Breast epithelium (tissue), 4 donors: ENCODE measurements around the gene PLXNA2. TPM values are rescaled to one million over a fixed set of nuclear protein-coding genes. Genes with fewer than 3 reads are reported as not detected.

ENCODE experiments used
- DNase-seq, 2 donors: peaks; one replicate each; pipeline ENCODE4 v3.0.0-alpha.2; 2019; ENCODE audit warnings: low spot score in 2 of 2
- H3K27ac ChIP-seq, 2 donors: fragments of 200-600 bp; sonication (generic) in 1 of 2; one replicate each; pipeline ENCODE4 v1.5.1; 2016 to 2019; ENCODE audit warnings: mild to moderate bottlenecking in 1 of 2
- H3K27me3 ChIP-seq, 2 donors: fragments of 200-600 bp; sonication (generic) in 1 of 2; one replicate each; pipeline versions ENCODE4 v1.5.1 to v1.6.0; 2017 to 2019; ENCODE audit warnings: control low read depth in 1 of 2, mild to moderate bottlenecking in 1 of 2
- H3K36me3 ChIP-seq: fragments of 200-600 bp; one replicate; pipeline ENCODE4 v1.5.1; 2019
- H3K4me1 ChIP-seq, 2 donors: fragments of 200-600 bp; sonication (generic); one replicate each; pipeline ENCODE4 v1.5.1; 2016 to 2019; ENCODE audit warnings: control low read depth in 1 of 2
- H3K4me3 ChIP-seq, 3 donors: fragments of 200-600 bp; sonication (generic); 1 replicate in 2 of 3; 2 replicates in 1 of 3; pipeline ENCODE4 v1.5.1; 2016 to 2019; ENCODE audit warnings: mild to moderate bottlenecking in 3 of 3, moderate library complexity in 2 of 3
- H3K9me3 ChIP-seq, 2 donors: fragments of 200-600 bp; sonication (generic) in 1 of 2; one replicate each; pipeline ENCODE4 v1.5.1; 2016 to 2019; ENCODE audit warnings: control low read depth in 1 of 2
- CTCF ChIP-seq, 3 donors: fragments of 450-650 bp; IDR thresholded peaks; one replicate each; pipeline ENCODE4 v1.5.1; 2016 to 2017; ENCODE audit warnings: antibody characterized with exemption in 3 of 3, mild to moderate bottlenecking in 3 of 3, moderate library complexity in 3 of 3
- POLR2A ChIP-seq: fragments of 450-650 bp; IDR thresholded peaks from one replicate; pipeline ENCODE4 v1.6.1; 2016; ENCODE audit warnings: antibody characterized with exemption, mild to moderate bottlenecking, moderate library complexity
- POLR2AphosphoS5 ChIP-seq, 3 donors: sonication (generic); formaldehyde crosslinking; IDR thresholded peaks; one replicate each; pipeline ENCODE4 v1.6.1; 2017; ENCODE audit warnings: antibody characterized with exemption in 3 of 3
- intact Hi-C: fragments of 100-400 bp; cut with DNase I; formaldehyde crosslinking; loops from one replicate; pipeline ENCODE4 v1.15.1; 2023; ENCODE audit warnings: low total_unique reads
- total RNA-seq, 3 donors: library from RNA; depleted of rRNA; stranded (reverse); fragments of >200 nt; gene quantifications; one replicate each; pipeline ENCODE4 v1.1.0, GENCODE V29; 2016

Gene PLXNA2
- total RNA-seq, 3 donors from 2014 or later: 11.3 to 18.2 (median 11.5) TPM

GRCh38 chr1:208171616-208172422 is 72.4 kb downstream of the PLXNA2 start:
- Histone ChIP-seq H3K36me3 (no peaks in the 10 kb centered on the region), H3K9me3 (no peaks in the 10 kb centered on the region), H3K4me3 (no peak overlapping the region), H3K27me3 (no peaks in the 10 kb centered on the region), H3K4me1 (no peaks in the 10 kb centered on the region), H3K27ac (no peak overlapping the region)
- intact Hi-C loops: loop anchor here (5.0 kb wide), 1 partner anchor 235 kb away; no protein-coding TSS in a partner anchor
- no peak for DNase-seq
- TF ChIP-seq CTCF (IDR thresholded peaks at IDR 0.05): no peak

GRCh38 chr1:208170252-208170651 is 73.9 kb downstream of the PLXNA2 start:
- Histone ChIP-seq H3K27ac (no peak overlapping the region), H3K36me3 (no peaks in the 10 kb centered on the region), H3K4me3 (no peak overlapping the region), H3K9me3 (no peaks in the 10 kb centered on the region), H3K4me1 (peaks cover 0 to 5% of the 10 kb centered on the region in 2 donors), H3K27me3 (no peaks in the 10 kb centered on the region)
- intact Hi-C loops: loop anchor here (5.0 kb wide), 1 partner anchor 233 kb away; no protein-coding TSS in a partner anchor
- no peak for TF ChIP-seq POLR2AphosphoS5 (IDR thresholded peaks at IDR 0.05)
- TF ChIP-seq POLR2A: no peak
- TF ChIP-seq CTCF (IDR thresholded peaks at IDR 0.05): no peak
- no peak for DNase-seq

- peaks cover 0 to 5% of the 10 kb centered on the region in 2 donors for H3K4me1 ChIP-seq
- H3K36me3 ChIP-seq: no peaks in the 10 kb centered on the region
- H3K4me3 ChIP-seq: no peak overlapping the region
- TF ChIP-seq POLR2AphosphoS5 (IDR thresholded peaks at IDR 0.05) (no peak), CTCF (IDR thresholded peaks at IDR 0.05) (no peak), POLR2A (no peak)
- no peaks in the 10 kb centered on the region for H3K9me3 ChIP-seq
- intact Hi-C loops: no loop called here
- no peak for DNase-seq
- no peaks in the 10 kb centered on the region for H3K27me3 ChIP-seq
- no peak overlapping the region for H3K27ac ChIP-seq
Measured at GRCh38 chr1:208169081-208169879, 74.9 kb downstream of the PLXNA2 start.

DNA sequence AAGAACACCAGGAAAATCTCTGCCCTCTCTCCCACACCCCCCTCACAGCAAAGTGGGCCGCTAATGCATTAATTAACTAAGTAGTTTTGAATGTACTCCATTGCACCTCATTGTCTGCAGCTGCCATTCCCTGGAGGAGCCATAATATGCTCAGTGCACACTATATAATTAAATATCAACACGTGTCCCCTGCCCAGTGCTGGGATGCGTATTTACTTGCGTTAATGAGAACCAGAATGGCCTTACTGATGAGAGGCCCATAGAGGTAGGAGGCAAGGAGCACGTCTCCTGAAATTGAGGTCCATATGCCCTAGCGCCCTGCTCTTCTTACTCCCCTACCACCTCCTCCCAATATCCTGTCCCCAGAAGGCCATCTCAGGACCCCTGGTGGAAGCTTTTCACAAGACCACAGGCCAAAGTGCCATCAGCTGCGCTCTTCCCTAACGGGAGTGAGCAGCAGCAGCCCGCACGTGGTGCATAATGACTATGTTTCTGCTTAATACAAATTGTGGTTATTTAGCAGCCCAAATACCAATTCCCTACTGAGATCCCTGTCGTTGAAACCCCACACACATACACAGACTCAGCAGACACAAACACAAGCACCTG is 76.8 kb downstream of the PLXNA2 start:
- H3K36me3 ChIP-seq: no peaks in the 10 kb centered on the region
- peaks cover 0 to 5% of the 10 kb centered on the region in 2 donors for H3K4me1 ChIP-seq

More for the DNA sequence above, 76.8 kb downstream of the PLXNA2 start:
- Histone ChIP-seq H3K27me3 (no peaks in the 10 kb centered on the region), H3K27ac (no peak overlapping the region), H3K9me3 (no peaks in the 10 kb centered on the region), H3K4me3 (no peak overlapping the region)
- TF ChIP-seq POLR2A: no peak
- TF ChIP-seq CTCF (IDR thresholded peaks at IDR 0.05): no peak
- no peak for TF ChIP-seq POLR2AphosphoS5 (IDR thresholded peaks at IDR 0.05)
- no peak for DNase-seq
- intact Hi-C loops: no loop called here
